Stimulated activated CD8-positive, alpha-beta memory T cell treated with anti-CD3 and anti-CD28 coated beads, Interleukin-7, amount 100 ng/mL, for 4 hours (primary cell): ENCODE results near the gene DHRS1.

Experiments used
- DNase-seq, 2 donors: peaks; one replicate each; pipeline ENCODE4 v3.0.0-alpha.2; 2020; ENCODE audit warnings: low read depth in 2 of 2

DHRS1 gene

DNA sequence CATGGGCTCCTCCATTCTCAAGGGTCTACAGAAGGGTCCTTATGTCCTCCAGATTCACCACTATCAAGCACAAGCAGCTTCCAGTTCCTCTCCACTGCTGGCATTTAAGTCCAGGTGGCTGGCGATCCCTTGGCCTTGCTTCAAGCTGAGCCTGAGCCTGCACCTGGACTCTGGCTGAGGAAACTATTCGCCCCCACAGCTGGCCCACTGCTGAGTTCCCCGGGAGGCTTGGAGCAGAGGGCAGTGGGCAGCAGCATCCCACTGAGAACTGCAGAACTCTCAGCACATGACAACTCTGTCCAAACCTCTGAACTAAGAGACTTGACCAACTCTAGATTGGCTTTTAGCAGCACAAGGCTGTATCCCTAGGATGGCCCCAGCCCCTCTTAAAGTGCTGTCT is 16.8 kb downstream of the DHRS1 start:
- no peak for DNase-seq

DNA sequence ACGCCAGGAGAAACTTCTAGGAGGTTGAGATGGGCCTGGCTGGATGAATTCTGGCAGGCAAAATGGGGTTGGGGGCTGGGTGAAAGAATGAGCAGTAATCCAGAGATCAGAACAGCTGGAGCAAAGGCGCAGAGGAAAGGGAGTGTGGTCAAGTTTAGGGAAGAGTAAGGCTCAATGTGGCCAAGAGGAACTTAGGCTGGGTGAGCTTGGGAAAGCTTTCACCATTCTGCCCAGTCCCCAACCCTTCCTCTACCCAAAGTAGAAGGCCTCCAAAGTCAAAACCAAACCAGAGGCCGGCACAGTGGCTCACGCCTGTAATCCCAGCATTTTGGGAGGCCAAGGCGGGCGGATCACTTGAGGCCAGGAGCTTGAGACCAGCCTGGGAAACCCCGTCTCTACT is 17.9 kb downstream of the DHRS1 start:
- no peak for DNase-seq

- DNase-seq, result no peak
These were observed 18.7 kb downstream of the DHRS1 start for GRCh38 chr14:24280797-24281460.

DNA sequence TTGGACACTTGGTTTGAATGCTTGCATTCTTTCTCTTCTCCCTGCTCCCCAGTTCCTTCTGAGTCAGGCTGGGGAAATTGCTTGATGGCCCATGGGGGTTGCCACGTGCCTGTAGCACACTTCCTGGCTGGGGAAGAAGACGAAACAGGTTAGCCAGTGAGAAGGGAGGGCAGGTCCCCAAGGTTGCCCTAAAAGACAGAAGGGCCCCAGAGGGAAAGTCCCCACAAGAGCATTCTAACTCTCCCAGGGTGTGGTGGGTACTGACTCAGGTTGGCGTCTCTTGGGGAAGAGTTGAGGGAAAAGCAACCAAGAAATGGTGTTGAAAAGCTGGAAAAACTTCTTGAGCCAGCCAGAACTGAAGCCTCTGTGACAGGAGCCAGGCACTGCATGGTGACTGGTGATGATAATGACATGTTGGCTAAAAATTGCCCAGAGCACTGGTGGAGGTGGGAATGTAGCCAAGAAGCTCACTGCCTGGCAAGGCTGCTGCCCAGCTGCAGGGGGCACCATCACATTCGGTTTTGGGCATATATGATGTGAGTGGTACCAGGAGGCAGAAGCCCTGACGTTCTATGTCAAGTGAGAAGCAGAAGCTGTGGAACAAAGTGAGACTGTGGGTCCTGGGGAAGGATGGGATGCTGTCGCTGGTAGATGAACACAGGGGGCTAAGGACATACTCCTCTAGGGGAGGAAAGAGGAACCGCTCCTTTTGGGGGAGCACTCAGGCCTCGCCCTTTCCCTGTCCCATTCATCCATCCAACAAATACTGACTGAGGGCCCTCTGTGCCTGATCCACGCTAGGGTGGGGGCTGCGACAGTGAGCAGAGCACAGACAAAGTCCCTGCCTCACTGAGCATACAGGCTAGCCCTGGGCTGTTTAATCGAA is 20.0 kb downstream of the DHRS1 start:
- peak in 1 of 2 donors; percentile 17 for DNase-seq

DNA sequence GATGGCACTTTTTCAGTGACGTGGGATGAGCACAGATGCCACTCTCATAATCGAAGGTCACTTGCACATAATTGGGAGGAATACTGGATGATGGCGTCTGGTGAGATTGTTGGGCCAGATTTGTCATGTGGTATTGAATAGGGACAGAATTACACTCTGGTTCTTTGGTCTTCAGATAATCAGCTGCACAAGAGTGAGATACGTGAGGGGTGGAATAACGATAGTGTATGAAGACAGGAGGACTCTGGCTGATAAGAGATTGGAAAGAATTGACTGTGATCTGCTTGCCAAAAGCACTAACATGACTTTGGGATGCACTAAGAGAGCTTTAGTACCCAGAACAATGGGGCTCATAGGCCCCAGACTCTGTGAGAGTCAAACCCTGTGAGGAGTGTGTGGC is 21.2 kb downstream of the DHRS1 start:
- DNase-seq, result no peak

GRCh38 chr14:24277606-24278321 is 21.8 kb downstream of the DHRS1 start:
- DNase-seq, result no peak

DNA sequence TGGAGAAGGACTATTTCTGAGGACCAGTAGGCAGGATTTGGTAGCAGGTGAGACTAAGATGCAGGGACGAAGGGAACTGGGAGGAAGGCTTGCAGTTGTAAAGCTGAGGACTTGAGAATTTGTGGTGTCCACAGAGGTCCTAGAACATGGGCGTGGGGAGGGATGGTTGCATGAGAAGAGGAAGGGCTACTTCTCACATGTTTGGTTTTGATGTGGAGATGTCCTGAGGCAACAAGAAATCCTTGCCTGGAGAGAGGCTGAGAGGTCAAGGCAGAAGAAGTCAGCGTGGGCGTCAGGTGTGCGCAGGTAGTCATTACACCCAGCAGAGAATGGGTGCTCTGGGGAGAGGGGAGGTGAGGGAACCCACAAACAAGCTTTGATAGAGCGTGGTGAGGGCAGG is 22.5 kb downstream of the DHRS1 start:
- DNase-seq, result no peak

- DNase-seq, result peak in 1 of 2 donors; percentile 20
These were observed 25.5 kb downstream of the DHRS1 start for GRCh38 chr14:24274101-24274543.

GRCh38 chr14:24273422-24273998 is 26.1 kb downstream of the DHRS1 start:
- DNase-seq, result no peak

DNA sequence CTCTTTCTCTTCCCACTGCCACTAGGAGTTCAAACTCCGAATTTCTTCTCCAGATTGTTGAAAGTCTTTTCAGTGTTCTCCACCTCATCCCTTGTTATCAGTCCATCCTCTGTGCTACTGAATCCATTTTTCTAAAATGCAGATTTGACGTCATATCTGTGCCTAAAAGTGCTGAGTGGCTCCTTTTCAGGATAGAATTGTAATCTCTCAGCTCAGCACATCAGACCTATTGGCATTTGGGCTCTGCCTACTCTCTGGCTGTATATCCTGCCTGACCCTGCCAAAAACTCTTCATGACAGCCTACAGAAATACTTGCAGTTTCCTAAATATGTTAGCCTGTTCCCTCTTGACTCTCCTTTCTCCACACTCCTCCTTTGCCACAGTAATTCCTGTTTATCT is 27.1 kb downstream of the DHRS1 start:
- DNase-seq, result no peak

GRCh38 chr14:24271834-24272263 is 27.7 kb downstream of the DHRS1 start:
- no peak for DNase-seq

GRCh38 chr14:24271134-24271833 is 28.3 kb downstream of the DHRS1 start, which contains the start of gene RABGGTA:
Gene RABGGTA, minus strand, starts transcription at chr14:24271597. Its CDS starts 482 bp downstream, at chr14:24271115.
- peak; percentile 82 to 90 for DNase-seq

GRCh38 chr14:24270537-24271133 is 28.9 kb downstream of the DHRS1 start:
- no peak for DNase-seq

DNA sequence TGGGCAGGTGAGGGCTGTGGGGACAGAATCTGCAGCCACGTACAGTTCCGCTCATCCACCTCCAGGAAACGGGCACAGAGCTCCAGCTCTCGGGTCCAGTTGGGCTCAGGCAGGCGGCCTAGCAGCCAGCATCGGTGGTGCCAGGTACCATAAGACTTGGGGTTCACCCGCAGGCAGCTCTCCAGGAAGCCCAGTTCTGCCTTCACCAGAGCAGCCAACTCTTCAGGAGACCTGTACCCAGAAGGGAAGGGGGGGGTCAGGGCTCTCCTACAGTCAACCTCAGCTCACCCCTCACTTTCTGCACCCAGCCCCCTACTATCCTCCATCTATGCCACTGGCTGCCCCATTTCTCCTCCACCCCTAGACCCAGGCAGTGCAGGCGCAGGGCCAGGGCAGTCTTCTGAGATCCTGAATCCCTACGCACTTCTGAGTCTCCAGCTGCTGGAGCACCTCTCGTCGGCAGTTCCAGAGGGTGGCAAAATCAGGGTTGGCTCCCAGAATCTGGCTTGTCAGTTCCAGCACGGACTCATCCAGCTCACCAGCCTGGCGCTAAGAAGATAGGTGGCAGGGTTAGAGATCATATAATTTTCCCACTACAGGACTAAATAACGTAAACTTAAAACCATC is 29.6 kb downstream of the DHRS1 start:
- no peak for DNase-seq

- no peak for DNase-seq
These were observed 30.2 kb downstream of the DHRS1 start for GRCh38 chr14:24269368-24269767.

GRCh38 chr14:24268225-24268624 is 31.4 kb downstream of the DHRS1 start:
- DNase-seq, result no peak

DNA sequence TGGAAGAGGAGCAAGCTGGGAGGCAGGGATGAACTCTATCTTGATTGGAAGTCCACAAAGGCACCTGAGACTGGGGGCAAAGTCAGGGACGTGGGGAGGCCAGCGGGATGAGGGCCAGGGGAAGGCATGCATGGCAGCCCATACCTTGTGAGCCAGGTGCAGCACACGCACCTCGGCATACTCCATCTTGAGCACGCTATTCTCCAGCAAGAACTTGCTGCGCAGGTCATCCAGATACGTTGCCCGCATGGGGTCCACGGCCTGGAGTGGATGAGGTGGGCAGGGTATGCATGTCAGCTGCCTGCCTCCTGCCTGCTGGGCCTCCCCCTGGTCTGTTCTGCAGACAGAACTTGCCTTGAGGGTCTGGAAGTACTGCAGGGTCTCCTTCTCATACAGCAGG is 32.1 kb downstream of the DHRS1 start:
- no peak for DNase-seq

- DNase-seq, result no peak
These were observed 33.0 kb downstream of the DHRS1 start for GRCh38 chr14:24266344-24267244.

GRCh38 chr14:24264298-24264697 is 35.3 kb downstream of the DHRS1 start:
- no peak for DNase-seq
